GM19467 (cell line): Measurements from ENCODE around the gene PCSK2.

ENCODE experiments used
- ATAC-seq: cut with Tn5 transposase; IDR thresholded peaks from one replicate; pipeline ENCODE4 v1.9.1; 2021; ENCODE audit warnings: mild to moderate bottlenecking, moderate library complexity; ENCODE audit not compliant: unreplicated experiment

The PCSK2 gene

DNA sequence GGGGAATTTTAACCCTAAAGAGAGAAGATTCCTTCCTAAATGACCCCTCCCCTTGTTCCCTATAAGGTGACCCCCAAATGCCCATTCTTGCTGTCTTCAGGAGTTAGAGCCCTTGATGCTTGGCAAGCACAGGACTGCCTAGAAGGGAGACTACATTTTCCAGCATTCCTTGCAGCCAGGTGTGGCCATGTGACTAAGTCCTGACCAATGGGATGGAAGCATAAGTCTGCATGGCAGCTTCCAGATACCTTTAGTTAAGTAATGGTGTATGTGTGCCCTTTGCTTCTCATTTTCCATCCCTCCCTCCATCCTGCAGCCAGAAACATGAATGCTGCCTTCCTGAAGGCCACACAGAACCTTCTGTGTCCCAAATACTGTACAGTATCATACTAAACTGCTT lies 298.8 kb downstream of the PCSK2 start:
- no peak for ATAC-seq

DNA sequence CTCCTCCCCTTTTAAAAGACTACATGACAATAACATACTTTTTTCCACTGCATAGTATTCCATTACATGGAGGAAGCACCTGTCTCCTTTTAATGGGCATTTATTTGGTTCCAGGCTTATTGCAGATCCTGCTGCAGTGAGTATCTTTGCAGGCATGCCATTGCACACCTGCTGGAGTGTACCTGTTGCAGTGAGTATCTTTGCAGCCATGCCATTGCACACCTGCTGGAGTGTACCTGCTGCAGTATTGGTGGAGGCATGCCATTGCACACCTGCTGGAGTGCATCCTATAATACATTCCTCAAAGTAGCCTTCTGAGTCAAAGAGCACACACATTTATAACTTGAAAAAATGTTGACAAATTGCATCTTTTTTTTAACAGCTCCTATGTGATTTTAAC lies 302.7 kb downstream of the PCSK2 start:
- no peak for ATAC-seq

DNA sequence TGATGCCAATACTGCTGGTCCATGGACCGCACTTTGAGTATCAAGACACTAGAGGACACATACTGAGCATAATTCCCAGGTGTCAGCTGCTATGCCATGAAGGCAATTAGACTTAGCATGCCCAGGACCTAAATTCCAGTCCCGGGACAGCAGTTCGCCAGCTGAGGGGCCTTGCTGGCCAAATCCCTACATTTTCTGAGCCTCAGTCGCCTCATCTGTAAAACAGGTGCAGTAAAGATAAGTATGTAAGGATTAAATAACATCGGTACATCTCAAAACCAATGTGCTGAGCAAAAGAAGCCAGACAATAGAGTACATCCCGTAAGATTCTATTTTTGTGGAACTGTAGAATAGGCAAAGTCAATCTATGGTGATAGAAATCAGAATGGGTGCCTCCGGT lies 303.3 kb downstream of the PCSK2 start:
- no peak for ATAC-seq

- ATAC-seq: no peak
Observed at GRCh38 chr20:17530716-17531664, 304.1 kb downstream of the PCSK2 start, which contains the start of gene BFSP1. Gene BFSP1 (minus strand): TSS chr20:17531379. CDS start chr20:17531329, 50 bp downstream.

DNA sequence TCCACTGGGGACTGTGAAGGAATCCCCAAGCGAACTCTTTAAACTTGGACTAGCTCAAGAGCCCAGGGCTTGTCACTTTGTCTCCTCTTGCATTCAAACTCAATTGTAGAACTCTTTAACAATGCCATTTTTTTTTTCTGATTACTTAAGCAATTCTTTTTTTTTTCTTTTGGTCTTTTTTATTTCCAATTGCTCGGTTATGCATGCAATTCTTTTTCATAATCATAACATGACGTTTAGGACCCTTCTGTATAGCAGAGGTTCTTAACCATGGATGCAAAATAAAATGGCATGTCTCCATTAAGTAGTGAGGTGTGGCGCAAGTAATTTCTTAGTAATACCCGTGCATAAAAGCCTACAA lies 304.8 kb downstream of the PCSK2 start:
- ATAC-seq: no peak

GRCh38 chr20:17533396-17533795 lies 306.6 kb downstream of the PCSK2 start:
- ATAC-seq: no peak

GRCh38 chr20:17534077-17534476 lies 307.2 kb downstream of the PCSK2 start:
- ATAC-seq: no peak
